Fibroblast of pulmonary artery (primary cell): ENCODE data around the gene PHLDB2.

Experiments
- DNase-seq: peaks from one replicate; pipeline ENCODE4 v3.0.0-alpha.2; 2010; ENCODE audit warnings: low read depth
- H3K4me3 ChIP-seq: replicated peaks from 2 replicates; pipeline ENCODE4 v1.5.1; 2011; ENCODE audit warnings: low read depth, mild to moderate bottlenecking, control low read depth, low read length, moderate library complexity
- TF ChIP-seq, protein P1 (sequence below): IDR thresholded peaks from 2 replicates; pipeline ENCODE4 v1.5.1; 2011; ENCODE audit warnings: mild to moderate bottlenecking, control low read depth, low read length, inconsistent platforms; ENCODE audit errors: missing control alignments

PHLDB2 gene

DNA sequence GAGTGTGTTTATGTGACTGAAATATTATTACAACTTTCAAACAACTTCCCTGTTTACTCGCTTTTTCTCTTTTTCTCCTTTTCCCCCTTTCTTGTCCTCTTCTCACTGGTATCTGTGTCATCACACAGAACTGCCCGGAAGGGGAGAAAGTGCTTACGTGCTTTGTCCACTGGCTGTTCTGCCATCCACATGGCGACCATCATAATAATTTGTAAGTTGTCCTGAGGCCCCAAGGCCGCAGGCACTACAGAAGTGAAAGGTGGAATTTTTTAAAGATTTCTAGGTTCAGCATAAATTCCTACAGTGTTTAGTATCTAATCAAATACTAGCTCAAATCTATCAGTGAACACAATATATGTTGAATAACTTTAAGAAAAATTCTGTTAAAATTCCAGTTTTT, 93.0 kb downstream of the PHLDB2 start:
- H3K4me3 ChIP-seq: no peak overlapping the region
- TF ChIP-seq, protein P1, sequence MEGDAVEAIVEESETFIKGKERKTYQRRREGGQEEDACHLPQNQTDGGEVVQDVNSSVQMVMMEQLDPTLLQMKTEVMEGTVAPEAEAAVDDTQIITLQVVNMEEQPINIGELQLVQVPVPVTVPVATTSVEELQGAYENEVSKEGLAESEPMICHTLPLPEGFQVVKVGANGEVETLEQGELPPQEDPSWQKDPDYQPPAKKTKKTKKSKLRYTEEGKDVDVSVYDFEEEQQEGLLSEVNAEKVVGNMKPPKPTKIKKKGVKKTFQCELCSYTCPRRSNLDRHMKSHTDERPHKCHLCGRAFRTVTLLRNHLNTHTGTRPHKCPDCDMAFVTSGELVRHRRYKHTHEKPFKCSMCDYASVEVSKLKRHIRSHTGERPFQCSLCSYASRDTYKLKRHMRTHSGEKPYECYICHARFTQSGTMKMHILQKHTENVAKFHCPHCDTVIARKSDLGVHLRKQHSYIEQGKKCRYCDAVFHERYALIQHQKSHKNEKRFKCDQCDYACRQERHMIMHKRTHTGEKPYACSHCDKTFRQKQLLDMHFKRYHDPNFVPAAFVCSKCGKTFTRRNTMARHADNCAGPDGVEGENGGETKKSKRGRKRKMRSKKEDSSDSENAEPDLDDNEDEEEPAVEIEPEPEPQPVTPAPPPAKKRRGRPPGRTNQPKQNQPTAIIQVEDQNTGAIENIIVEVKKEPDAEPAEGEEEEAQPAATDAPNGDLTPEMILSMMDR: no peak
- DNase-seq: no peak

DNA sequence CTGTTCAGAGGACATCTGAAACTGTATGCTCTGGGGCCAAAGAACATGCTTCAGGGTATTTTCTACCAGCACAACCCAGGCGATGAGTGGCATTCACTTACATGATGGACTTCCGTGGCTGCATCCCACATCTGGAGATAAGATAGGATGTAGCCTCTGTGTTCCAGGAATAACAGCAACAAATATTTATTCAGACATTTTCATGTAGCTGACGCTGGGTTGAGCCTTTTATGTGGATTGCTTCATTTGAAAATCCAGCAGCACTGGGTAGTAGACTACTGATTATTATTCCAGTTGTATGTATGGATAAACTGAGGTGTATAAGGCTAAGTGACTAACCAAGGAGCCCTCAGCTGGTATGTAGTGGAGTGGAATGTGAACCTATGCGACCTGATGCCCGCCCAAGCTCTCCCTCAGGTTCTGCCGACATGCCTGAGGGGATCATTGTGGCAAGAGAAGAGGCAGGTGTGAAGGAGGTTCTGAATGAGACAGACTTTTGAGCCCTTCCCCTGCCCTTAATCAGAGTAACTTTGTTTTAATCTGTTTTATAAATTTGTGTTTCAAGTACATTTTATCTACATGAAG, 93.9 kb downstream of the PHLDB2 start:
- H3K4me3 ChIP-seq: no peak overlapping the region
- TF ChIP-seq, protein P1: no peak
- DNase-seq: no peak

GRCh38 chr3:111954228-111954990, 95.3 kb downstream of the PHLDB2 start:
- no peak for DNase-seq
- H3K4me3 ChIP-seq: no peak overlapping the region
- TF ChIP-seq, protein P1: no peak

DNA sequence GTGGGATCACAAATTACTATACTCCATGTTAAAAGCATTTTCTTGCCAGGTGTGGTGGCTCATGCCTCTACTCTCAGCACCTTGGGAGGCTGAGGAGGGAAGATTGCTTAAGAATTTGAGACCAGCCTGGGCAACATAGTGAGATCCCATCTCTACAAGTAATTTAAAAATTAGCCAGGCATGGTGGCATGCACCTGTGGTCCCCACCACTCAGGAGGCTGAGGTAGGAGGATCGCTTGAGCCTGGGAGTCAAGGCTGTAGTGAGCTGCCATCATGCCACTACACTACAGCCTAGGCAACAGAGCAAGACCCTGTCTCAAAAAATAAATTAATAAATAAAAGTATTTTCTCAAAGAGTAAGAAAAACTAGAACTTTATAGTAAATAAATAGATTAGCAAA, 96.8 kb downstream of the PHLDB2 start:
- DNase-seq: no peak
- no peak overlapping the region for H3K4me3 ChIP-seq
- TF ChIP-seq, protein P1: no peak

GRCh38 chr3:111956449-111956848, 97.4 kb downstream of the PHLDB2 start:
- TF ChIP-seq, protein P1: no peak
- H3K4me3 ChIP-seq: no peak overlapping the region
- no peak for DNase-seq

DNA sequence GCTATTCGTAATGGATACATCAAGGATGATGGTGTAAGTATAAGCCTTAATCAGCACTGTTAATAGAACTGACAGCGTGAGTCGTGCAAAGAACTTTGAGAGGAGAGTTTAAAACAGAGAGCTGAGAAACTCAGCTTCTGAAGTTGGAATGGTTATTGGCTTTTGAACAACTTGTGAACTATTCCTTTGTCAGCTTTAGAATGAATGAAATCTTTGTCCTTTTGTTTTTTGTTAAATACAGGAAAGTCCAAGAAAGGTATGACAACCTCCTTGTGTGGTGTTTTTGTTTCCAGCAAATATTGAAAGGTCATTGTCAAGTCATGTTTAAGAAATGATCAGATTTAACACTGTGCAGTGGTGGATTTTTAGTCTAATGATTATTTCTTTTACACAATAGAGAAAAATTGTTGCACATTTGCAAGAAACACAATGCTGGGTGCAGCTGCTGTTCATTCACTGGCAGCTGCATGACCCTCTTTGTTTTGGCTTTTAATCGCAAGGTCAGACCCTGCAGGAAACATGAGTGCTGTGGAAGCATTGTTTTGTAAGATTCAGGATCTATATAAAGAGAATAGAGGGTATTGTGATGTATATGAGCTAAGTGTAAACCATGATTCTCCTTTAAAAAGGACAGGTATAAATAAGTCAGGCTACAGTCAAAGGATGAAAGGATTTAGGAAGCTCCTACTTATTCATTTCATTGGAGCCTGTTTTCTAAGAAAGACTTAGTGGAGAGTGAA, 98.1 kb downstream of the PHLDB2 start:
- no peak overlapping the region for H3K4me3 ChIP-seq
- TF ChIP-seq, protein P1: no peak
- DNase-seq: no peak
